Smooth muscle cell (in vitro differentiated cells): ENCODE measurements around the gene TFPT. TPM values are rescaled to one million over a fixed set of nuclear protein-coding genes. Genes with fewer than 3 reads are reported as not detected.

Experiments
- DNase-seq: peaks from one replicate; lab custom pipeline; 2025; ENCODE audit not compliant: unreplicated experiment; lab: John Stamatoyannopoulos, UW
- H2AFZ ChIP-seq: fragments of 200-600 bp; sonication (generic); 2 replicates; pipeline ENCODE4 v1.6.0; 2016; ENCODE audit warnings: antibody characterized with exemption, low read depth, mild to moderate bottlenecking
- H3F3A ChIP-seq: fragments of 200-600 bp; sonication (generic); 2 replicates; pipeline ENCODE4 v1.6.0; 2017; ENCODE audit warnings: antibody characterized with exemption, low read depth
- H3K27ac ChIP-seq: fragments of 200-600 bp; sonication (generic); 2 replicates; pipeline ENCODE4 v1.5.1; 2016; ENCODE audit warnings: low read depth, mild to moderate bottlenecking
- H3K27me3 ChIP-seq: fragments of 200-600 bp; sonication (generic); 2 replicates; pipeline ENCODE4 v1.6.1; 2016; ENCODE audit warnings: low read depth, mild to moderate bottlenecking
- H3K36me3 ChIP-seq: fragments of 200-600 bp; sonication (generic); 2 replicates; pipeline ENCODE4 v1.5.1; 2016; ENCODE audit warnings: low read depth
- H3K4me1 ChIP-seq: fragments of 200-600 bp; sonication (generic); 2 replicates; pipeline ENCODE4 v1.5.1; 2016; ENCODE audit warnings: low read depth
- H3K4me2 ChIP-seq: fragments of 200-600 bp; sonication (generic); 2 replicates; pipeline ENCODE4 v1.6.0; 2016; ENCODE audit warnings: mild to moderate bottlenecking
- H3K4me3 ChIP-seq: fragments of 200-600 bp; sonication (generic); 2 replicates; pipeline ENCODE4 v1.5.1; 2016; ENCODE audit warnings: mild to moderate bottlenecking
- H3K79me2 ChIP-seq: fragments of 200-600 bp; sonication (generic); 2 replicates; pipeline ENCODE4 v1.6.0; 2016; ENCODE audit warnings: low read depth, mild to moderate bottlenecking
- H3K9ac ChIP-seq: fragments of 200-600 bp; sonication (generic); 2 replicates; pipeline ENCODE4 v1.6.0; 2016; ENCODE audit warnings: low read depth
- H3K9me3 ChIP-seq: fragments of 200-600 bp; sonication (generic); replicated peaks from 2 replicates; pipeline ENCODE4 v1.5.1; 2016; ENCODE audit warnings: low read depth
- H4K20me1 ChIP-seq: fragments of 200-600 bp; sonication (generic); 2 replicates; pipeline ENCODE4 v1.6.0; 2016; ENCODE audit warnings: low read depth
- WGBS: methylation state at CpG from one replicate; pipeline ENCODE4 v1.1.7; 2016; ENCODE audit warnings: low lambda C conversion rate; 5-methylcytosine and 5-hydroxymethylcytosine counted together
- polyA plus RNA-seq: library from polyadenylated mRNA; unstranded; fragments of >200 nt; fragmentation: Nextera tagmentation; extraction: Ambion mirVana; gene quantifications from 2 replicates; pipeline ENCODE4 v1.2.1, GENCODE V29; 2016
- total RNA-seq: library from RNA; depleted of rRNA; stranded (reverse); fragments of >200 nt; gene quantifications from 2 replicates; pipeline ENCODE4 v1.2.3, GENCODE V29; 2014
- TF ChIP-seq, protein P1 (sequence below): fragments of 200-600 bp; sonication (generic); IDR thresholded peaks from 2 replicates; pipeline ENCODE4 v1.5.1; 2017; ENCODE audit warnings: borderline replicate concordance, mild to moderate bottlenecking, antibody characterized with exemption; ENCODE audit not compliant: insufficient read depth, poor library complexity, severe bottlenecking

Gene TFPT, protein sequence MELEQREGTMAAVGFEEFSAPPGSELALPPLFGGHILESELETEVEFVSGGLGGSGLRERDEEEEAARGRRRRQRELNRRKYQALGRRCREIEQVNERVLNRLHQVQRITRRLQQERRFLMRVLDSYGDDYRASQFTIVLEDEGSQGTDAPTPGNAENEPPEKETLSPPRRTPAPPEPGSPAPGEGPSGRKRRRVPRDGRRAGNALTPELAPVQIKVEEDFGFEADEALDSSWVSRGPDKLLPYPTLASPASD
- total RNA-seq: 14.2 and 17.1 TPM in 2 replicates
- 56.0 and 58.1 TPM in 2 replicates for polyA plus RNA-seq

DNA sequence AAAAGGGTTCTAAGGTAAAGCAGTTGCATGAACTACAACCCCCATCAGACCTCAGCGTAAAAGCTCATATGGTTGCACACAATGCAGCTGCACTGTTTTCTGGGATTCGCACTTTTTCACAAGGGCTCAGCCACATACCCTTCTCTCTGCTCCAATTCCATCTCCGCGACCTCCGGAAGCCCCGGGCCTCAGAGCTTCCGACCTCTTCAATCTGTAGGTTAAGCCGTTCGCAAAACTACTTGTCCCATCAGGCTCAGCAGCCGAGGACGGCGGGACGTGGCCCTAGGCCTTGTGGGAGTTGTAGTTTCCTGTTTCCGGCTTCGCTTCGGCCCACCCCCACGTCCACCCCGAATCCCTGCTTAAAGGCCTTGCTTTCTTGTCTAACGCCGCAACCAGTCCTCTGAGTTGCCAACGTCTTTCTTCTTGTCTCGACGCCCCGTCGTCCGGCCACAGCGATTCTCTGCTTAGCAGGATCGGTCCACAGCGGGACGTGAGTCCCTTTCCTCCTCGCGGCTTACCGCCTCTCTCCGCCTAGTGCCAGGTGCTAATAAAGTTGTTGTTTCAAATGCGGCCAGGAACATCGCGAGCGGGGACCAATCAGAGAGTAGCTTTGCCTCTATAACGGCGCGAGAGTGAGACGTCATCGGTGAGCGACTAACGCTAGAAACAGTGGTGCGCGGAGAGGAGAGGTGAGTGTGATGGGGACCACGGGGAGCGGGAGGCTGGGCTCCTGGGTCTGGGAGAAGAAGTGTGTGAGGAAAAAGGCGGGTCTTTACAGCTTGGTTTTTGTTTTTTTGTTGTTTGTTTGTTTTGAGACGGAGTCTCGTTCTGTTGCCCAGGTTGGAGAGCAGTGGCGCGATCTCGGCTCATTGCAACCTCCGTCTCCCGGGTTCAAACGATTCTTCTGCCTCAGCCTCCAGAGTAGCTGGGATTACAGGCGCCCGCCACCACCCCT is at the start of gene TFPT, which contains the start of gene PRPF31:
Gene TFPT (minus strand): TSS at position 549 of the 955 bp plus-strand sequence. CDS start 388 bp downstream, at position 161.
Gene PRPF31 (plus strand): TSS at position 646 of the 955 bp plus-strand sequence. CDS start 2,525 bp downstream, outside the sequence.
- DNase-seq: peak; percentile 97
- H3F3A ChIP-seq: no peaks in the 10 kb centered on the region
- H3K4me2 ChIP-seq: peak within 1 kb of the TSS; percentile 91
- H3K9ac ChIP-seq: peak within 1 kb of the TSS; percentile 79
- H3K27ac ChIP-seq: peak within 1 kb of the TSS; percentile 55
- TF ChIP-seq, protein P1, sequence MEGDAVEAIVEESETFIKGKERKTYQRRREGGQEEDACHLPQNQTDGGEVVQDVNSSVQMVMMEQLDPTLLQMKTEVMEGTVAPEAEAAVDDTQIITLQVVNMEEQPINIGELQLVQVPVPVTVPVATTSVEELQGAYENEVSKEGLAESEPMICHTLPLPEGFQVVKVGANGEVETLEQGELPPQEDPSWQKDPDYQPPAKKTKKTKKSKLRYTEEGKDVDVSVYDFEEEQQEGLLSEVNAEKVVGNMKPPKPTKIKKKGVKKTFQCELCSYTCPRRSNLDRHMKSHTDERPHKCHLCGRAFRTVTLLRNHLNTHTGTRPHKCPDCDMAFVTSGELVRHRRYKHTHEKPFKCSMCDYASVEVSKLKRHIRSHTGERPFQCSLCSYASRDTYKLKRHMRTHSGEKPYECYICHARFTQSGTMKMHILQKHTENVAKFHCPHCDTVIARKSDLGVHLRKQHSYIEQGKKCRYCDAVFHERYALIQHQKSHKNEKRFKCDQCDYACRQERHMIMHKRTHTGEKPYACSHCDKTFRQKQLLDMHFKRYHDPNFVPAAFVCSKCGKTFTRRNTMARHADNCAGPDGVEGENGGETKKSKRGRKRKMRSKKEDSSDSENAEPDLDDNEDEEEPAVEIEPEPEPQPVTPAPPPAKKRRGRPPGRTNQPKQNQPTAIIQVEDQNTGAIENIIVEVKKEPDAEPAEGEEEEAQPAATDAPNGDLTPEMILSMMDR: no peak
- H3K79me2 ChIP-seq: peaks cover 32% of the 10 kb centered on the region
- H3K4me3 ChIP-seq: peak within 1 kb of the TSS; percentile 66
- WGBS: under 1% methylated on average over 60 of the region's 60 CpGs
- H4K20me1 ChIP-seq: no peaks in the 10 kb centered on the region
- H3K36me3 ChIP-seq: no peaks in the 10 kb centered on the region
- peak within 1 kb of the TSS; percentile 70 for H2AFZ ChIP-seq
- no peaks in the 10 kb centered on the region for H3K27me3 ChIP-seq
- peaks cover 10% of the 10 kb centered on the region for H3K4me1 ChIP-seq
- H3K9me3 ChIP-seq: no peaks in the 10 kb centered on the region

DNA sequence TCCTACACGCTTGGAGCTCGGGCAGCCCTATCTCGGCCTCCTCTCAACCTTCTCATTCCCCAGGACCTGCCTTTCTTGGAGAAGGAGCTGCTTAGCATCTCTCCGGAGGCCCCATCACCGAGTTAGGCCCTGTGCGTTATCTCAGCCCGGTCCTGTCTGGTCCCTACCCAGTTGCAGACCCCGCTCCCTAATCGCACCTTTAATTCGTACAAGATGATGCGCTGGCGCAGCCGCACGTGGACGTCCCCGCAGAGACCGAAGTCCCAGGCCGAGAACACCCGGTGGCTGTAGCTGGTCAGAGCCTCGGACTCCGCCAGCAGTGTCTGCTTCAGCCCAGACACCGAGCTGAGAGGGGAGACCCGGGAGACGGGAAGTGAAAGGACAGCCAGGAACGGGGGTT is 49.8 kb upstream of the TFPT start:
- Histone ChIP-seq H3K79me2 (no peaks in the 10 kb centered on the region), H4K20me1 (no peaks in the 10 kb centered on the region), H2AFZ (no peak overlapping the region), H3K27ac (no peak overlapping the region), H3K9me3 (no peaks in the 10 kb centered on the region), H3F3A (no peaks in the 10 kb centered on the region), H3K36me3 (no peaks in the 10 kb centered on the region), H3K4me2 (no peak overlapping the region), H3K27me3 (no peaks in the 10 kb centered on the region), H3K9ac (no peak overlapping the region), H3K4me1 (peaks cover 3% of the 10 kb centered on the region), H3K4me3 (no peak overlapping the region)
- no peak for DNase-seq
- WGBS: 95% methylated on average over 25 of the region's 25 CpGs
- TF ChIP-seq, protein P1: no peak

DNA sequence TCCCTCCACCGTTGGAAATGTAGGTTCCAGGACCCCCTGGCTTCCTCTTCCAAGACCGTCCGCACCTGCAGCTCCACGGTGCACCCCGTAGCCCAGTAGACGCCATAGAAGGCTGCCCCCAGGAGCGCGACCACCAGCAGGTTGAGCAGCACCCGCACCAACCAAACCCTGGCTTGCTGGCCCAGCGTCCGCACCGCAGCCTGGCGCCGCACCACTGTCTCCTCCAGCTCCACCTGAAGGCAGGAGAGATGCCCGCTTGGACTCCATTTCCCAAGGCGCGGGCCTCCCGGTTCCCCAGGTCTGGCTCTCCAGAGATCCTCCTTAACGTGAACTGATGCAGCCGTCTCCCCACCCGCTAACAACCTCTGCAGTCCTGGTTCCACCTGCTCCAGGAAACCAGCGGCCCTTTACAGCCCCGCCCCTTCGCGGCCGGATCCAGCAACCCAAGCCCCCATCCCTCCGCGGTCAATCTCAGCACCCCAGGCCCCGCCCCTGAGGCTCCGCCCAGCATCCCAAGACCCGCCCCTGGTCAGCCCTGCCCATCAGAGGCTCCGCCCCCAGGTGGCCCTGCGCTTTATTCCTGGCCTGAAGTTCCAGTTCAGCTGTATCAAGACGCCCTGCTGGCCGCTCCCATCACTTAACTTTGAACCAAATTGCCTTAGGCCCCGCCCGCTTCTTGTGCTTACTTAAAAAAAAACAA is 49.1 kb upstream of the TFPT start:
- Histone ChIP-seq H3K4me3 (no peak overlapping the region), H4K20me1 (no peaks in the 10 kb centered on the region), H3K4me1 (peaks cover 3% of the 10 kb centered on the region), H3F3A (no peaks in the 10 kb centered on the region), H3K27ac (no peak overlapping the region), H3K36me3 (no peaks in the 10 kb centered on the region), H3K4me2 (no peak overlapping the region), H3K9ac (no peak overlapping the region), H3K27me3 (no peaks in the 10 kb centered on the region), H3K9me3 (no peaks in the 10 kb centered on the region), H2AFZ (no peak overlapping the region), H3K79me2 (no peaks in the 10 kb centered on the region)
- TF ChIP-seq, protein P1: no peak
- DNase-seq: no peak
- WGBS: 14% methylated on average over 35 of the region's 37 CpGs
